HG02798 (cell line): ENCODE measurements around the gene NEK10.

Experiments used
- ATAC-seq: cut with Tn5 transposase; IDR thresholded peaks from one replicate; pipeline ENCODE4 v1.9.1; 2021; ENCODE audit warnings: mild to moderate bottlenecking; ENCODE audit not compliant: unreplicated experiment, poor library complexity

Gene NEK10

GRCh38 chr3:27194861-27195483, 174.2 kb downstream of the NEK10 start:
- ATAC-seq, result no peak

GRCh38 chr3:27193056-27193455, 176.1 kb downstream of the NEK10 start:
- no peak for ATAC-seq

- ATAC-seq, result no peak
Measured at GRCh38 chr3:27186013-27186412, 183.2 kb downstream of the NEK10 start.

- no peak for ATAC-seq
Measured at GRCh38 chr3:27185231-27185989, 183.8 kb downstream of the NEK10 start.

- ATAC-seq, result no peak
Measured at GRCh38 chr3:27184261-27184660, 184.9 kb downstream of the NEK10 start.

GRCh38 chr3:27176256-27176655, 192.9 kb downstream of the NEK10 start:
- ATAC-seq, result no peak

GRCh38 chr3:27174530-27174929, 194.7 kb downstream of the NEK10 start:
- ATAC-seq, result no peak

- ATAC-seq, result peak; percentile 77
Measured at GRCh38 chr3:27171113-27171512, 198.1 kb downstream of the NEK10 start.

DNA sequence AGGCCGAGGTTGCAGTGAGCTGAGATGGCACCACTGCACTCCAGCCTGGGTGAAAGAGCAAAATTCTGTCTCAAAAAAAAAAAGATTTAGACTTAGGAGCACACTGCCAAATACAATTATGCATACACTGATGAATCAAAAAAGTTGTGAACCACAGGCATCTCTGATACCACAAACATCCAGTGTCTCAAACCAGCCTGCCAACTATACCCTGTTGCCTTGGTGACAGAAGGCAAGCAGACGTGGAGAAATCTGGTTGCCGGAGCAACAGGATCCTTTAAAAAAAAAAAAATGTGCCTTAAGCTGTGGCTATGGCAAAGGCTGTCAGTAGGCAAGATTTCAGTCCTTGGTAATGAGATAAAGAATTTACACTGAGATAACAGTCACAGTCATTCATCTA, 202.3 kb downstream of the NEK10 start:
- ATAC-seq, result no peak

- ATAC-seq, result no peak
Measured at GRCh38 chr3:27165321-27165721, 203.9 kb downstream of the NEK10 start.

DNA sequence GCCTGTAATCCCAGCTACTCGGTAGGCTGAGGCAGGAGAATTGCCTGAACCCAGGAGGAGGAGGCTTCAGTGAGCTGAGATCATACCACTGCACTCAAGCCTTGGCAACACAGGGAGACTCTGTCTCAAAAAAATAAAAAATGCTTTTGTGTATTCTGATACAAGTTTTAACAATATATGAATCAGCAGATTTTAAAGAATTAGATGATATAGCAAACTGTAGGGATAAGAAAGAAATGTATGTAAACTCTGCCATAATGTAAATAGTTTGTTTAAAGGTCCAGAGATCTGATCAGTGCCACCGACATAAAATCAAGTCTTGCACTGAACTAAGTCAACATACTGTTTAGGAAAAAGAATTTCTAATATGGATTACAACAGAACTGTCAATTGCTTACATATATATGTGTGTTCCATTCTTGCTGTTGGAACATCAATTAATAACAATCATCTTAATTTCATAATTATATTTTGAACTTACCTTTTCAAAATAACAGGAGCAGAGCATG, 208.3 kb downstream of the NEK10 start:
- ATAC-seq, result no peak

GRCh38 chr3:27160146-27160545, 209.0 kb downstream of the NEK10 start:
- no peak for ATAC-seq

- ATAC-seq, result no peak
Measured at GRCh38 chr3:27147215-27147614, 222.0 kb downstream of the NEK10 start.

DNA sequence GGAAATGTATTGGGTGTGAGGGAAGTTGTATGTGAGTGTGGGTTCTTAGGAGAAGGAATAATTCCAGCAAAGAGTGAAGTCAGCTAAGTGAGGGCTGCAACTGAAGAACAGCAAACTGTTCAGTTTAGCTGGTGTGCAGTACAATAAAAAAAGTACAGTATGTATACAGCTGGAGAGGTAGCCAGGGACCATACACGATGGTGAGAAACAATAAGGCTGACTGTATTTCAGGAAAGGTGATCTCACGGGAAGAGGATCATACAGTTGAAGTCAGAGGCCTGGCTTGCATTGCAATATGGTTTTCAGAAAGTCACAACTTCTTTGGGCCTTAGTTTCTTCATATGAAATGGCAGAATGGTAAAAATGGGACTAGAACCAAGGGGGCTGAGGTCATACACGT, 222.4 kb downstream of the NEK10 start:
- ATAC-seq, result no peak

- no peak for ATAC-seq
Measured at GRCh38 chr3:27145719-27146118, 223.5 kb downstream of the NEK10 start.

DNA sequence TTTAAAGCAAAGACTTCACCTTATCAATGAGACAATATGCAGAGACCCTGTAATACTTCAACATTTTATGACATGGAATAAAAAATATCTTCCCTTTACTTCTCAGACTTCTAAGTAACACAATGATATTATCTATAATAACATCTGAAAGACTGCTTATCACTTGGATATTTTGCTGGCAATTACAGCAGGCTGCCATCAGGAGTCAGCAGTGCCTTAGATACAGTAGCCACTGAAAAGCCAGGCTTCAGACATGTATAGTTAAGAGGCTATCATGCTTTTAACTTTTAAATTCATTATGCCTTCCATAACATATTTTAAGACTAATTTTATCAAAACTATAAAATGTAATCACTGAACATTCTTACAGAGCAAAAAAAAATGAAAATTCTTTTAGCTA, 227.5 kb downstream of the NEK10 start:
- no peak for ATAC-seq

DNA sequence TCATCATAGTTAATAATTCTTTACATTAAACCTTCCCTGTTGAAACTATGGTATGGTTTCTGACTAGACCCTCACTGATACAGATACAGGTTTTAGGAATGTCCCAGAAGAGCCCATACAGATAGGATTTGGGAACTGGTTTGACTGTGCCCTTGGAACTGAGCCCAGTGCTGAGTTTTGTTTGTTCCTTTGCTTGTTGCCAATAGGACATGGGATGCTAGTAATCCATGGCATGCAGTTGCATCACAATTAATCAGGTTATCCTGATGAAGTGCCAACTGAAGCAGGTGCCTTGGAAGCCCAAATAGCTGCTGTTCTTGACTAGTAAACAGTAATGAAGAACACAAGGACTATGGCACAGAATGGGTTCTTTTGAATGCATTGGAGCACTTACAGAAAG, 230.6 kb downstream of the NEK10 start:
- no peak for ATAC-seq

- no peak for ATAC-seq
Measured at GRCh38 chr3:27138005-27138404, 231.2 kb downstream of the NEK10 start.

- ATAC-seq, result peak; percentile 94
Measured at GRCh38 chr3:27134171-27134796, 234.9 kb downstream of the NEK10 start.

DNA sequence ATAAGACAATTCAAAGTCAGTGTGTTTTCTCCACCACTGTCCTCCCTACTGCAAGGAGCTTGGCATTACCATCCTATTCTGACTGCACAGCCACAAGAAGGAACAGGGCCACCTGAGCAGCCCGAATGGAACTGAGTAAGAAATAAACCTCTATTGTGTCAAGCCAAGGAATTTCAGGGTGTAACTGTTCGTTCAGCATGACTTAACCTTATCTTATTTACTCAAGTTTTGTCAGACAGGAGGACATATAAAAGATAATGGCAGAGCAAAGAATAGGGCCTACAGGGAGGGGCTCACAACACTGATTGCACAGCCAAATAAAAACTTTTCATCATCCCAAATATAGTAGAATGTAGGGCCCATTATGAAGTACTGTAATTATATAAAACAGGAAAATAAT, 236.1 kb downstream of the NEK10 start:
- no peak for ATAC-seq

GRCh38 chr3:27130796-27131195, 238.4 kb downstream of the NEK10 start:
- no peak for ATAC-seq
